Naive B cell (primary cell): ENCODE data around the gene DLEU7. TPM values are rescaled to one million over a fixed set of nuclear protein-coding genes. Genes with fewer than 3 reads are reported as not detected.

Experiments
- ATAC-seq, 2 donors: fragments of 150-1000 bp; cut with Tn5 transposase; 2 replicates each; pipeline ENCODE4 v1.10.0; 2021; ENCODE audit warnings: low read depth in 2 of 2, mild to moderate bottlenecking in 2 of 2, moderate library complexity in 2 of 2
- DNase-seq: peaks from one replicate; pipeline ENCODE4 v3.0.0; 2022
- H3K27ac Mint-ChIP-seq, 6 donors: one replicate each; pipeline ENCODE4 v1.8.0; 2020 to 2022; ENCODE audit warnings: mild to moderate bottlenecking in 6 of 6, mixed read lengths in 6 of 6, moderate library complexity in 5 of 6, inconsistent platforms in 2 of 6
- H3K27me3 Mint-ChIP-seq, 3 donors: one replicate each; pipeline ENCODE4 v1.8.0; 2021 to 2022; ENCODE audit warnings: mixed read lengths in 3 of 3, mild to moderate bottlenecking in 1 of 3
- H3K36me3 Mint-ChIP-seq, 2 donors: one replicate each; pipeline ENCODE4 v1.8.0; 2020 to 2022; ENCODE audit warnings: mixed read lengths in 2 of 2, inconsistent platforms in 1 of 2, mild to moderate bottlenecking in 1 of 2
- H3K4me1 Mint-ChIP-seq, 3 donors: one replicate each; pipeline ENCODE4 v1.8.0; 2020 to 2022; ENCODE audit warnings: mixed read lengths in 3 of 3, inconsistent platforms in 1 of 3, mild to moderate bottlenecking in 1 of 3, moderate library complexity in 1 of 3
- H3K4me3 Mint-ChIP-seq, 8 donors: one replicate each; pipeline ENCODE4 v1.8.0; 2020 to 2022; ENCODE audit warnings: mild to moderate bottlenecking in 8 of 8, mixed read lengths in 8 of 8, moderate library complexity in 8 of 8, inconsistent platforms in 2 of 8
- H3K9me3 Mint-ChIP-seq, 7 donors: one replicate each; pipeline ENCODE4 v1.8.0; 2020 to 2022; ENCODE audit warnings: mixed read lengths in 7 of 7, mild to moderate bottlenecking in 5 of 7, inconsistent platforms in 2 of 7, moderate library complexity in 1 of 7
- polyA plus RNA-seq, 6 donors: library from polyadenylated mRNA; unstranded; fragments of 300-500 nt; fragmentation: Illumina TruSeq; gene quantifications; one replicate each; pipeline ENCODE4 v1.2.3, GENCODE V29; 2021; ENCODE audit warnings: low read depth in 6 of 6

DLEU7 gene
- polyA plus RNA-seq: under 1 TPM in 1 of 6 donors, not detected in 5; 0.36 TPM

DNA sequence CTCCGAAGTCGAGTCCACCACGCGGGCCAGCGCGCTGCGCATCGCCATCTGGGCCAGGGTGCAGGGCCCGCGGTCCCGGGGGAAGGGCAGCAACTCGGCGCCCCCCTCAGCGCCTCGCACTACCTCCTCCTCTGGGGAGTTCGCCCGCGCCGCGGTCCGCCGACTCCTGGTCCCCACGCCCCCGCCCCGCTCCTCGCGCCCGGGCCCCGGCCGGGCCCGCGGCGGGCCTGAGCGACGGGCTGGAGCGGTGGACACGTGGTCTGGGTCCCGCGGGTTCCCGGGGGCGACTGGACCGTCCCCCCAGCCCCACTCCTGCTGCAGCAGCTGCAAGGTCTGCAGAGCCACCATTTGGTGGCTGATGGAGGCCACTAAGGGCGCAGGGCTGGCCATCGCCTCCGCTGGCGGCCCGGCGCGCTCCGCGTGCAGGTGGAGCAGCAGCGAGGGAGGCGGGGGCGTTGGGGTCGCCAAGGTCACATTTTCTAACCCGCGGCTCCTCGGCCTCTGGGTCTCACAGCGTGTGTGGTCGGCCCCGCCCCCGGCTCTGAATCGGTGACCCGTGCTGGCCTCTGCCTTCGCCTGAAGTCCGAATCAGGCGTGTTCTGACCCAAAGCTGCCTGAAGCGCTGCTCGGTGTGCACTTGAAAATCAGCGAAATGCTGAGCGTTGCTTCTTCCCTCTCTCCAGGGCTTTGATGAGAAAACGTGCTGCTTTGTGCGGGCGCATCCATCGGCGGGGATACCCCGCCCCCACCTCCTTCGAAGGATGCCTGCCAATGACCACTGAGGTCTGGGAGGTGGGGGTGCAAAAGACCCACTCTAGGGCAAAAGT, at the start of gene DLEU7:
DLEU7 (minus strand) TSS at position 436 of the 827 bp plus-strand sequence; CDS start at position 390, 46 bp downstream.
- Mint-ChIP-seq H3K27ac (peak within 1 kb of the TSS in 1 of 6 donors; percentile 67), H3K4me1 (peaks cover 29 to 38% (median 31%) of the 10 kb centered on the region in 3 donors), H3K36me3 (peaks cover 0 to 4% of the 10 kb centered on the region in 2 donors), H3K9me3 (peaks cover 0 to 1% (median 0%) of the 10 kb centered on the region in 7 donors), H3K4me3 (peak within 1 kb of the TSS; percentile 60 to 82 (median 75)), H3K27me3 (peaks cover 0 to 13% (median 9%) of the 10 kb centered on the region in 3 donors)
- ATAC-seq (peak; percentile 40 to 70), DNase-seq (peak; percentile 9)

- DNase-seq (peak; percentile 60), ATAC-seq (peak; percentile 80 to 83)
- H3K27ac Mint-ChIP-seq: peak overlapping the region; percentile 88 to 97 (median 92)
- H3K27me3 Mint-ChIP-seq: no peaks in the 10 kb centered on the region
- peaks cover 0 to 3% (median 0%) of the 10 kb centered on the region in 7 donors for H3K9me3 Mint-ChIP-seq
- peak overlapping the region; percentile 69 to 93 (median 82) for H3K4me3 Mint-ChIP-seq
- H3K4me1 Mint-ChIP-seq: peaks cover 39 to 71% (median 55%) of the 10 kb centered on the region in 3 donors
- peaks cover 0 to 4% of the 10 kb centered on the region in 2 donors for H3K36me3 Mint-ChIP-seq
Observed at GRCh38 chr13:50892210-50892944, 48.9 kb upstream of the DLEU7 start.

DNA sequence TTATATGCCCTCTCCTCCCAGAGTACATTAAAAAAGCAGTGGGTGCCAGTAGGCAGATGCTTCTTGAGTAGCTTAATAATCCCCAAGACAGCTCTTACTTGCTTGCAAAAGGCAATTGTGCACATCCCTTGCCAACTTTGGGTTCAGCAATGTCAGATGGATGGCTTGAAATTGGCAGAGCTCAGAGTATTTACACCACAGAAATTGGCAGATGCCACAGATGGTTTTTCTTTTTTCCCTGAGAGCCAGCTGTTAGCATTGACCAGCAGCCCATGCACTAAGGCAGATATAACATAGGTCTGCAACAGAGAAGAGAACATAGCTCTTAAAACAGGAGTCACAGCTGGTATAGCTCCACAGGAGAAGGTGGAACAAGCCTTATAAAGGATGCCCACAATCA, 47.7 kb upstream of the DLEU7 start:
- Mint-ChIP-seq H3K4me1 (peaks cover 50 to 74% (median 63%) of the 10 kb centered on the region in 3 donors), H3K4me3 (peak overlapping the region in 6 of 8 donors; percentile 40 to 93 (median 82)), H3K9me3 (peaks cover 0 to 3% (median 0%) of the 10 kb centered on the region in 7 donors), H3K27ac (peak overlapping the region; percentile 53 to 97 (median 89)), H3K27me3 (no peaks in the 10 kb centered on the region), H3K36me3 (peaks cover 0 to 4% of the 10 kb centered on the region in 2 donors)
- DNase-seq (no peak), ATAC-seq (no peak)

DNA sequence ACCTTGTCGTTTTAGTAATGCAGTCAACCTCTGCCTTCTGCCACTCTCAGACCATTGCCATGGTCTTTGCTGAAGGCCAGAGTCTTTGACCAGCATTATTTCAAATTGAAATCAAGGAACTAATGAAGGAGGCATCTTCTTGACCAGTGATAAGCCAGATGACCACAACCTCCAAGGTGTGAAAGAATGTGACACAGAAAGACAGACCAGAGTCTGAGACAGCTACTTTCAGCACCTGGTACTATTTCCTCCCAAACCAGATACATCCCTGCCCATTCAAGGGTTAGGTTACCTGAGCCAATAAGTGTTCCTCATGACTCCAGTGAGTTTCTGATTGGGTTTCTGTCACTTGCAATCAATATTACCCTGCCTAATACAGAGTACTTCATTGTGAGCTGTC, 45.8 kb upstream of the DLEU7 start:
- ATAC-seq (no peak), DNase-seq (no peak)
- Mint-ChIP-seq H3K36me3 (peaks cover 0 to 4% of the 10 kb centered on the region in 2 donors), H3K4me1 (peaks cover 49 to 70% (median 56%) of the 10 kb centered on the region in 3 donors), H3K27ac (peak overlapping the region in 2 of 6 donors; percentile 2 to 70), H3K27me3 (no peaks in the 10 kb centered on the region), H3K9me3 (no peaks in the 10 kb centered on the region), H3K4me3 (peak overlapping the region in 1 of 8 donors; percentile 53)

GRCh38 chr13:50888362-50888761, 44.9 kb upstream of the DLEU7 start:
- ATAC-seq: no peak
- H3K27me3 Mint-ChIP-seq: no peaks in the 10 kb centered on the region
- DNase-seq: no peak
- peaks cover 45 to 61% (median 46%) of the 10 kb centered on the region in 3 donors for H3K4me1 Mint-ChIP-seq
- H3K9me3 Mint-ChIP-seq: no peaks in the 10 kb centered on the region
- H3K36me3 Mint-ChIP-seq: no peaks in the 10 kb centered on the region
- H3K4me3 Mint-ChIP-seq: no peak overlapping the region
- peak overlapping the region in 1 of 6 donors; percentile 44 for H3K27ac Mint-ChIP-seq

DNA sequence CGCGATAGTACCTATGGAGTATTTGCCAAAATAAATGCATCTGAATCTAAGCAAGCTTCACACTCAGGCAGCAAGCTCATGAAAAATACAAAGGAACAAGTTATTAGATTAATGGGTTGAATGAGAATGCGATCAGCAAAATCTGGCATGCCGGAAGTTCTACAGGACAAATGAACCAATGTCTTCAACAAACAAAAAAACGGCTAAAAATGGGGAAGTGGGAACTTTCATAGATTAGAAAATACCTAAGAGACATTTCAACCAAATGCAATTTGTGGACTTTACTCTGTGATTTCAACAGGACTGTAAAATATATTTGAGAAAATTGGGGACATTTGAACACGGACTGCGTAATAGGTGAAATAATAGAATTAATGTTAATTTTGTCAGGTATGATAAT, 43.7 kb upstream of the DLEU7 start:
- peaks cover 0 to 4% of the 10 kb centered on the region in 2 donors for H3K36me3 Mint-ChIP-seq
- peaks cover 36 to 50% (median 39%) of the 10 kb centered on the region in 3 donors for H3K4me1 Mint-ChIP-seq
- ATAC-seq (peak; percentile 43 to 46), DNase-seq (peak; percentile 34)
- H3K27me3 Mint-ChIP-seq: no peaks in the 10 kb centered on the region
- peaks cover 0 to 3% (median 0%) of the 10 kb centered on the region in 7 donors for H3K9me3 Mint-ChIP-seq
- peak overlapping the region in 1 of 8 donors; percentile 36 for H3K4me3 Mint-ChIP-seq
- H3K27ac Mint-ChIP-seq: peak overlapping the region in 4 of 6 donors; percentile 2 to 49 (median 10)

DNA sequence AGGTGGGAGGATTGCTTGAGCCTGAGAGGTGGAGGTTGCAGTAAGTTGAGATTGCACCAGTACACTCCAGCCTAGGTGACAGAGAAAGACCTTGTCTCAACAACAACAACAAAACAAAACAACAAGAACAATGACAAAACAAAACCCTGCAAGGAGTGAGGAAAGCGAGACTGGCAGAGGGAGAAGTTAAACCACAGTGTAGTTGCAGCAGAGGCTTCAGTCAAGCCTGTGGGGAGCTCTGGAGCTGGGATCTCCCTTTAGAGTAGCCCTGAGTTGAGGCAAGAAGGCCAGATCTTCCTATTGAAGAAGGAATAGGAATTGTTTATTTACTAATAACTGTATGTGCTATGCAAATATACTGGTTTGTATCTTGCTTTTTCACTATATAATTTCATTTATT, 40.8 kb upstream of the DLEU7 start:
- ATAC-seq: no peak
- H3K4me3 Mint-ChIP-seq: no peak overlapping the region
- peak overlapping the region in 1 of 6 donors; percentile 20 for H3K27ac Mint-ChIP-seq
- H3K9me3 Mint-ChIP-seq: peaks cover 0 to 3% (median 0%) of the 10 kb centered on the region in 7 donors
- peaks cover 0 to 4% of the 10 kb centered on the region in 2 donors for H3K36me3 Mint-ChIP-seq
- DNase-seq: no peak
- peaks cover 24 to 35% (median 30%) of the 10 kb centered on the region in 3 donors for H3K4me1 Mint-ChIP-seq
- H3K27me3 Mint-ChIP-seq: no peaks in the 10 kb centered on the region

- ATAC-seq: no peak
- peaks cover 0 to 3% (median 0%) of the 10 kb centered on the region in 7 donors for H3K9me3 Mint-ChIP-seq
- no peak overlapping the region for H3K4me3 Mint-ChIP-seq
- DNase-seq: no peak
- H3K4me1 Mint-ChIP-seq: peaks cover 22 to 30% (median 26%) of the 10 kb centered on the region in 3 donors
- peaks cover 0 to 4% of the 10 kb centered on the region in 2 donors for H3K36me3 Mint-ChIP-seq
- H3K27ac Mint-ChIP-seq: no peak overlapping the region
- H3K27me3 Mint-ChIP-seq: no peaks in the 10 kb centered on the region
Observed at GRCh38 chr13:50883728-50884127, 40.2 kb upstream of the DLEU7 start.

DNA sequence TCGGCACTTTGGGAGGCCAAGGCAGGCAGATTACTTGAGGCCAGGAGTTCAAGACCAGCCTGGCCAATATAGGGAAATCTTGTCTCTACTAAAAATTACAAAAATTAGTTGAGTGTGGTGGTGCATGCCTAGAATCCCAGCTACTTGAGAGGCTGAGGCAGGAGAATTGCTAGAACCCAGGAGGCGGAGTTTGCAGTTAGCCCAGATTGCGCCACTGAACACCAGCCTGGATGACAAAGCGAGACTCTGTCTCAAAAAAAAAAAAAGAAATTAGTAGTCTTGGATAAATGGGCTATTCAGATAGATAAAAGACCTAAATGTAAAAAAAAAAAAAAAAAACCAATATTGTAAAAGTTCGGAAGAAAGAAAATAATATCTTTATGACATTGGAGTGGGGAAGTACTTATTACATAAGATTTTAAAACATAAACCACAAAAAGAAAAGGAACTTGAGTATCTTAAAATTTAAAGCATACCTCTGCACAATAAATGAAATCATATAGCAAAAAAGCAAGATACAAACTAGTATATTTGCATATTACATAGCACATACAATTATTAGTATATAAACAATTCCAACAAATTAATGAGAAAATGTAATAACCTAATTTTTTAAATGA, 39.4 kb upstream of the DLEU7 start:
- ATAC-seq (no peak), DNase-seq (no peak)
- Mint-ChIP-seq H3K36me3 (peaks cover 0 to 4% of the 10 kb centered on the region in 2 donors), H3K4me3 (no peak overlapping the region), H3K27ac (no peak overlapping the region), H3K4me1 (peaks cover 20 to 24% (median 20%) of the 10 kb centered on the region in 3 donors), H3K27me3 (no peaks in the 10 kb centered on the region), H3K9me3 (peaks cover 0 to 3% (median 0%) of the 10 kb centered on the region in 7 donors)

- H3K9me3 Mint-ChIP-seq: peaks cover 0 to 5% (median 0%) of the 10 kb centered on the region in 7 donors
- H3K4me1 Mint-ChIP-seq: no peaks in the 10 kb centered on the region
- peak overlapping the region in 1 of 6 donors; percentile 57 for H3K27ac Mint-ChIP-seq
- DNase-seq (no peak), ATAC-seq (no peak)
- no peak overlapping the region for H3K4me3 Mint-ChIP-seq
- no peaks in the 10 kb centered on the region for H3K27me3 Mint-ChIP-seq
- no peaks in the 10 kb centered on the region for H3K36me3 Mint-ChIP-seq
Observed at GRCh38 chr13:50873991-50874390, 30.5 kb upstream of the DLEU7 start.

GRCh38 chr13:50873467-50873866, 30.0 kb upstream of the DLEU7 start:
- no peaks in the 10 kb centered on the region for H3K27me3 Mint-ChIP-seq
- no peak overlapping the region for H3K4me3 Mint-ChIP-seq
- H3K9me3 Mint-ChIP-seq: peaks cover 0 to 5% (median 0%) of the 10 kb centered on the region in 7 donors
- DNase-seq: no peak
- no peak overlapping the region for H3K27ac Mint-ChIP-seq
- H3K4me1 Mint-ChIP-seq: peaks cover 0 to 1% (median 0%) of the 10 kb centered on the region in 3 donors
- no peaks in the 10 kb centered on the region for H3K36me3 Mint-ChIP-seq
- no peak for ATAC-seq

DNA sequence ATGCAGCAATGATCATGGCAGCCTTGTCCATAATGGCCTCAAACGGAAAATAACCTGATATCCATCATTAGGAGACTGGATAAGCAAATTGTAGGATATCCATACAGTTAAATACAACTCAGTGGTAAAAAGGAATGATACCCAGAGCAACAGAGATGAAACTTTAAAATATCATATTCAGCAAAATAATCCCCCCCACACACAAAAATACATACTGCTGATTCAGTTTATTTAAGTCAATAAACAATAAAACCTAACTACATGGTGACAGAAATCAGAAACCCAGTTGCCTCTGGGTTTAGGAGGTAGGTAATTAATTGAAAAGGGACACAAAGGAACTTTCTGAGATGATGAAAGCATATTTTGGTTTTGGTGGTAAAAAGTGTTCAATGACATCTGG, 27.9 kb upstream of the DLEU7 start:
- ATAC-seq: no peak
- peak overlapping the region in 1 of 6 donors; percentile 12 for H3K27ac Mint-ChIP-seq

GRCh38 chr13:50867637-50867945, 24.1 kb upstream of the DLEU7 start:
- Mint-ChIP-seq H3K4me1 (peaks cover 0 to 10% (median 9%) of the 10 kb centered on the region in 3 donors), H3K9me3 (peaks cover 0 to 4% (median 2%) of the 10 kb centered on the region in 7 donors), H3K4me3 (no peak overlapping the region), H3K27me3 (no peaks in the 10 kb centered on the region), H3K36me3 (no peaks in the 10 kb centered on the region), H3K27ac (peak overlapping the region in 1 of 6 donors; percentile 49)
- DNase-seq (no peak), ATAC-seq (no peak)

More for the DNA sequence above, 27.9 kb upstream of the DLEU7 start:
- Mint-ChIP-seq H3K4me1 (peaks cover 0 to 10% (median 9%) of the 10 kb centered on the region in 3 donors), H3K27me3 (no peaks in the 10 kb centered on the region), H3K4me3 (no peak overlapping the region), H3K36me3 (no peaks in the 10 kb centered on the region), H3K9me3 (peaks cover 0 to 2% (median 0%) of the 10 kb centered on the region in 7 donors)
- no peak for DNase-seq
